HG02798 (cell line): ENCODE measurements around the gene APOL6.
"Not testable (repeated sequence)": the region's sequence is repeated elsewhere in the genome, so short reads cannot be mapped to it uniquely, and the experiment has no call there.

ENCODE experiments used
- ATAC-seq: cut with Tn5 transposase; IDR thresholded peaks from one replicate; pipeline ENCODE4 v1.9.1; 2021; ENCODE audit warnings: mild to moderate bottlenecking; ENCODE audit not compliant: unreplicated experiment, poor library complexity

Gene APOL6

DNA sequence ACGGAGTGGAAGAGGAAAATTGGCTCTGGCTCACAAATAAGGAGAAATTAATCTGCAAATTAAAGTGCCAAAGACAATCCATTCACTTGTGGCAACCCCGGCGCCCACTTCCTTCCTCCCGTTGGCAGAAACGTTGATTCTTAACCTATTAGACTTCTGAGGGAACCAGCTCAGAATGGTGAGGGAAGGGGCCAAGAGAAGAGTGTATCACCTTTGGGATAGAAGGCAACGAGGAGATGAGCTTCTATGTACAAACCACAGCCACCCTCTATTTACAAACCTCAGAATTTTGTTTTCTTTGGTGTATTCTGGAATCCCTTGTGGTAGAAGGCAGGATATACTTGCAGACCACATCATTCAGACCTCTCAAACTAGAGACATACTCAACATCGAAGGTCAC, 32.2 kb upstream of the APOL6 start:
- ATAC-seq: no peak

DNA sequence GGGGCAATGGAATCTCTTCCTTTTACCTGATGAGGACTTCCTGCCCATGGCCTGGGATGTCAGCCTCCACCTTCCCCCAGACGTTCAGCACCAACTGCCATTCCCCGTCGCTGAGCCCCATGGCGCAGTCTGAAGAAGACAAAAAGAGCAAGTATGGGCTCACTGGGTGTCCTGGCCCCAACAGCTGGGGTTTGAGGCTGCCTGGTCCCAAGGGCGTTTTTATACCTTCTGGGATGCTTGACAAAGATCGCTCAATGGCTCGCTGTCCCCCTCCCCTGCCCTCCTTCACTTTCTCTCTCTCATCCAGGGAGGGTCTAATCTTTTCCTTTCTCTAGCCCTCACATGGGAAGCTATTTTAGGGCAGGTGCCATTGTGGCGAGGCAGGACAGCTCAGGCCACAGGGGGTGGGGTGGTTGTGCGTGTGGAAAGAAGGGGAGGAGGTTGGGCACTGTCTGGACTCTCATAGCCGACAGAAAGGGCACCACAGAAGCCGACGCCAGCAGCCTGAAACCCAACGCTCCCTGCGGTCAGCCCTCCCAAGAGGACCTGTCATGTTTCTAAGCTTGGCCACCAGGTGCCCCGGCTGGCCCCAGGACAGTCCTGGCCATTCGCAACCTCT, 31.0 kb upstream of the APOL6 start, which contains the start of gene MB:
TSS of gene MB (minus strand) at position 193 of the 619 bp plus-strand sequence. CDS start at position 121, 72 bp downstream.
- no peak for ATAC-seq

DNA sequence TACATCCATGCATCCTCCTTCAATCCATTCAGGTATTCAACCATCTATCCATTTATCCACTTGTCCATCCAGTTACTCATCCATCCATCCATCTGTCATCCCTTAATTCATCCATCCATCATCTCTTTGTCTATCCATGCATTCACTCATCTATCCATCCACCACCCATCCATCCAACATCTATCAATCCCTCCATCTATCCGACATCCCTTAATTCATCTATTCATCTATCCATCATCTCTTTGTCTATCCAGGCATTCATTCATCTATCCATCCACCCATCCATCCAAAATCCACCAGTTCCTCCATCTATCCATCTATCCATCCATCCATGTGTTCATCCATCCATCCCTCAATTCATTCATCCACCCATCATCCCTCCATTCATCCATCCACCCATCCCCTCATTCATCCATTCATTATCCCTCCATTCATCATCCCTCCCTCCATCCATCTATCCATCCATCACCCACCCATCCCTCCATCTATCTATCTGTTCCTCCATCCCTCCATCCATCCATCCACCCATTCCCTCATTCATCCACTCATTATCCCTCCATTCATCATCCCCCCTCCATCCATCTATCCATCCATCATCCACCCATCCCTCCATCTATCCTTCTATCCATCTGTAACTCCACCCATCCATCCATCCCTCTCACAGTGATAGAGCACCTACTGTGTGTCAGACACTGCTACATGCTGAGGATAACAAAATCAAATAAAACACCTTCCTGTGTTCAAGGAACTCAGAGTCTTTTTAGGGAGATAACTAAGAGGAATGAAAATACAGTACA, 29.6 kb upstream of the APOL6 start:
- no peak for ATAC-seq

DNA sequence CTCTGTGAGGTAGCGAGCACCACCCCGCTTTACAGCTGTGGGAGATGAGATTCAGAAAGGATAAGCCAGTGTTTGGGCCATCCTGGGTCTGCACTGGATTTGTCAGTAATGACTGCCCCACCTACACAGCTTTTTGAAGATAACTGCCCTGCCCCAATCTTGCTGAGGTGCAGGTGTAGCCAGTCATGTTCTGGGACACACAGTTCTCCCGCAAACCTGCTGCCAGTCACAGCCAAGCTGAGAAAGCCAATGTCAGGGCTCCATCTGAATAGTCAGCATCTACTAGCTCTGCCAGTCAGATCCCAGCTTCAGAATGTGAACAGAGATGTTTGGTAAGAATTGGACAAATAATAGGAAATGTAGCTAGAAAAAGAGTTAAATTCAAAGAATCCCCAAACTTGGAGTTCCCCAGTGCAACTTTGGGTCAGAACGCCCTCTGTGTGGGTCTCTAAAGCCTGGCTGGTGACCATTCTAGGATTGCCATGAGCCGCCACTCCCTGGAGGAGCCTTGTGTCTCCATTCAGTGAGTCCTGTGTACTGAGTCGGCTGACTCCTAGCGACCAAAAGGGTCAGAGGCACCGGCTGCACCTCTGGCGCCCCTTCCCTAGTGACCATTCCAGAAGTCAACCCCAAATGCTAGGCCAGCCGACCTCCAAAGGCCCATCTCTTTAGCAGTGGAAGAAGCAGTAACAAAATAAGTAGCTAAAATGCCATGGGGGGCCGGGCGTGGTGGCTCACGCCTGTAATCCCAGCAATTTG, 28.7 kb upstream of the APOL6 start:
- ATAC-seq: no peak

DNA sequence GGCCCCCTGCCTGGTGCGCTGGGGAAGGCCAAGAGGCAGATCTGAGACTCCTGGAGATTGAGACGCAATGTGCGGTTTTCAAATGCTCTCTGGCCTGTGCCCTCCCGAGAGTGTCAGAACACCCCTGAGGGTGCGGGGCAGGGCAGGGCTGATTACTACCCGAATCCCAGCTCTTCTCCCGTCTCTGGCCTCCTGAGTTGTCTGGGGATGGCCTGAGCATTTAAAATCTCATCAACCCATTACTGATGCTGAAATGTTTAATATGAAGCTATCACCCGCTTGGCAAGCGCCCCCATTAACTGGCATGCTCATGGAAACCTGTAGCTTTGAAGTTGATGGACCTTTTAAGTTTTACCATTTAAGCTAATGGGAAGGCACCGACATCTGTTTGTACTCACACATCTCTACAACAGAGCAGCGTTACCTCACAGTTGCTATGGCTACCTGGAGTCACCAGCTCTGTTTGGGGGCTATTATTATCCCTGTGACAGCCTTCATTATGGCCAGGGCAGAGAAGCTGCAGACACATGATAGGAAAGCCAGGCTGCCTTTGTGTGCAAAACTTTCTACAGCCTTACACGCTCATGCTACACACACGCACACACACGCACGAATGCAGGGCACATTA, 27.5 kb upstream of the APOL6 start:
- no peak for ATAC-seq

DNA sequence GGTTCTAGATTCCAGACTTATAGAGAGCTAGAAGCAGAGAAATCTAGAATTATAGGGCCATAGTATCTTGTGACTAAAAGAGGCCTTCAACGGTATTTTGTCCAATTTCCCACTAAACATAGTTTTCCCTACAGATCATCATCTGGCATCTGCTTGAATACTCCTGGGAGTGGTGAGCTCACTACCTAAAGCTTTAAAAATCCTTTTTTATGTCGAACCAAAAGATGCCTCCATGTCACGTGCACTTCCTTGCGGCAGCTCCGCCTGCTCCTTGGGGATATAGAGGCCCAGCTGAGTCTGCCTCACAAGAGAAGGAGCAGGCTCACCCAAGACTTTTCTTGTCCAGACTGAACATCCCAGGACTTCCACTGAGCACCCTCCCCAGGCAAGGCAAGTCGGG, 26.8 kb upstream of the APOL6 start:
- no peak for ATAC-seq

DNA sequence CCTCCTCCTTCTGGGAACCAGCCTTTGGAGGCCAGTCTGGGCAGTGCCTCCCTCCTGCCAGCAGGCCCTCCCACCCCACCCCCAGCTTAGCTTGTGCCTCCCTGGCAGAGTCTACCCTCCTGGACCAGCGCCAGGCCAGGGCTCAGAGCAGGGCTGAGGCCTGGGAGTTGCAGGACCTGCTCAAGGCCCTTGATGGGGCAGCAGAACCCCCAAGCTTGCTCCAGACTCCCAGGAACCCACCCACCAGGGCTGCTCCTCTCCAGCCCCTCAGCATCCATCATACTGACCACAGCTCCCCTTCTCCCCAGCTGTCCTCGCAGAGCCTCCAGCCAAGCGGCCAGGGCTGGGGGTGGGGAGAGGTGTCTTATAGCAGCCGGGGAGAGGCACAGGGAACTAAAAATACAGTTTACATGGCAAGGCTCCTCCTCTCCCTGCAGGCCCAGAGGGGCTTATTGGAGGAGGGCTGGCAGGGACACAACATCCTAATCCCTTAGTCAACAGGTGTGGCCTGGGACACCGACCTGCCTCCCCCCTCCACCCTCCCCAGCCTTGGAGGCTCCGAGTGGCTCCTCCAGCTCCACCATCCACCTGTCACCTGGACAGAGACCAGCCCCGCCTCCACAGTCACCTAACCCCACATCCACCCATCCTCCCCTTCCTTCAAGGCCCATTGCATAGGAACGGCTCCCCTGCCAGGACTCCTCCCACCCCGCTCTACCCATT, 25.9 kb upstream of the APOL6 start:
- no peak for ATAC-seq

DNA sequence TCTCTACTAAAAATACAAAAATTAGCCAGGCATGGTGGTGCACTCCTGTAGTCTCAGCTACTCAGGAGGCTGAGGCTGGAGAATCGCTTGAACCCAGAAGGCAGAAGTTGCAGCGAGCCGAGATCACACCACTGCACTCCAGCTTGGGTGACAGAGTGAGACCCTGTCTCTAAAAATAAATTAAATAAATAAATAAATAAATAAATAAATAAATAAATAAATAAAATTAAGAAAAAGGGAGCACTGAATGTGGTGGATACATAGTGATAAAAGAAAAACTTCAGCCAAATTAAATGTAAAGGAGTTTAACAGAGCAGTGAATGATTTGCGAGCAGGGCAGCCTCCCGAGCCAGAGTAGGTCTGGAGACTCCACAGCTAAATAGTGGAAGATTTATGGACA, 24.4 kb upstream of the APOL6 start:
- ATAC-seq: not testable (repeated sequence)

DNA sequence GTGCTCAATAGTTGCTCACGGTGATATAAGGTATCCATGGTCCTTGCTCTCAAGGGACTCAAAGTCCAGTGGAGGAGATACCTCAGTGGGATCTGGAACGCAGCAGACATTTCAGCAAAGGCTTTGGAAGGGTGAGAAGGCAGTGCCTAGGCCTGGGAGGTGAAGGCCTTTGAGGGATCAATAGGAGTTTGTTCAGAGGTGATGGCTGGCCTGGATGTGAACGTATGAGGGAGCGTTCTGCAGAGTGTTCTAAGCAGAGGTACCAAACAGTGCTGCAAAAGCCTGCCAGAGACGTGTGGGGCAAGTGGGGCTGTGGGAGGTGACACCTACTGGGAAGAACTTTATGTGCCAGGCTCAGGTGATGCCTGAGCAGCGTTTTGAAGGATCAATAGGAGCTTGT, 23.7 kb upstream of the APOL6 start:
- ATAC-seq: no peak

DNA sequence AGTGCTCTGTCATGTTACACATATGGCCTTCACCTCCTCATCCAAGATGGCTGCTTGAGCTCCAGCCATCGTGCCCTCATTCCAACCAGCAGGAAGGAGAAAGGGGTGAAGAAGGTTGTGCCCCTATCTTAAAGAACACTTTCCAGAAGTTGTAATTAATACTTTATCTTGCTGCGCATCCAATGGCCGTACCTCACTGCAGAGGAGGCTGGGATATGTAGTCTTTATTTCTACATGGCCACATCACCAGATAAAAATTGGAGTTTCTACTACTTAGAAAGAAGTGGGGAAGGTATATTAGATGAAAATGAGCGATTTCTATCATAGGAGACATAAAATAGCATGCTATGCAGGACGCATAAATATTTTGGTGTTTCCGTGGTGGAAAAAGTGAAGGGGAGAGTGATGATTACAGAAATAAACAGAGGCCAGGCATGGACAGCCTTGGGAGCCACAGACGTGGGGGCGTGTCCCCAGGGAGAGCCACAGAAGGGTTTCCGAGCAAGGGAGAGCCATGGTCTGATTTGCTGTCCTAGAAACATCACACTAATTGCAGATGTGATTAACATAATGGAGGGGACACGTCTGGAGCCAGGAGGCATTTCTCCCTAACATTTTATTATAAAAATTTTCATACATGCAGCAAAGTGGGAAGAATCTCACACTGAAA, 22.3 kb upstream of the APOL6 start:
- no peak for ATAC-seq

DNA sequence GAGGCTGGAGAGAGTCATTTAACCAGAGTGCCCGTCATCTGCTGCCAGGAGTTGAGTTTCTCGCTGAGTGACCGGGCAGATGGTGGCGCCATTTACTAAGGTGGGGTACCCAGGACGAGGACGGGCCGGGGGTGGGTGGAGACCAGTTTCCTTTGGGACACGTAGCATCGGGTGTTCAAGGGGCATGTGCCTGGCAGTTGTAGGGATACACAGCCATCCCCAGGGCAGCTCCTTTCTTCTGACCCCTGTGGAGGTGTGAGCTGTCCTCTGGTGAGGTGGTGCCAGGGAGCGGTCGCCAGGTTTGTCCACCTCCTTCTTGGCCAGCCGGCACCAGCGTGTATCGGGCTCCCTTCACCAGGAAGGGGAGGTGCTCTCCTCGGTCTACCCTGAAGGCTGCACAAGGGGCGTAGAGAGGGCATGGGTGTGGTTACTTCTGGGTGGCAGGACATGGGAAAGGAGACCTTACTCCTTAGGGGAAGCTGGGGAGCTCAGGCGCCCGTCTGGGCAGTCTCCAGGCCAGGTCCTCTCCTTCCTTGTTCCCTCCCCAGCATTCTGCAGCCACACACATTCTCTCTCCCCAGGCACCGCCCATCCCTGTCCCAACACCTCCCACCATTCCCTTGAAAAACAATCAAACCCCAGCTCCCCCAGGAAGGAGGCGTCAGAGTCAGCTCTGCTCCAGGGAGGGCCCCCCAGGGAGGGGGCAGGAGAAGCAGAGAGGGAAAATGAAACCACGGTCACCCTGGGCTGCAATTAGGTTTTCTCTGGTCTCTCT, 20.8 kb upstream of the APOL6 start:
- ATAC-seq: no peak

DNA sequence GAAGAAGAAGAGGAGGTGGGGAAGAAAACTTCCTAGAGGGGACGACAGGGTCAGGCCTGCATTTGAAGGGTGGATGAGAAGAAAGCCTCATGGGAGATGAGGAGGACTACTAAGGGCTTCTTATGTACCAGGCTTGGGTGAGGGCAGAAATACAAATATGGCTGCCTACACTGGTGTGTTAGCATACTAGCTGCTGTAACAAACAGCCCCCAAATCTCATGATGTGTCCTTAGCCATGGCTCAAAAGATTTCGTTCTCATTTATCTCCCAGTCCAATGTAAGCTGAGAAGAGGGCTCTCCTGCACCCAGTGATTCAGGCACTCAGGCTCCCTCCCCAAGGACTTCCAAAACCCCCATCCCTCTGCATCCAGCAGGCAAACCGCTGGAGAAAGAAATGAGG, 19.5 kb upstream of the APOL6 start:
- ATAC-seq: no peak

DNA sequence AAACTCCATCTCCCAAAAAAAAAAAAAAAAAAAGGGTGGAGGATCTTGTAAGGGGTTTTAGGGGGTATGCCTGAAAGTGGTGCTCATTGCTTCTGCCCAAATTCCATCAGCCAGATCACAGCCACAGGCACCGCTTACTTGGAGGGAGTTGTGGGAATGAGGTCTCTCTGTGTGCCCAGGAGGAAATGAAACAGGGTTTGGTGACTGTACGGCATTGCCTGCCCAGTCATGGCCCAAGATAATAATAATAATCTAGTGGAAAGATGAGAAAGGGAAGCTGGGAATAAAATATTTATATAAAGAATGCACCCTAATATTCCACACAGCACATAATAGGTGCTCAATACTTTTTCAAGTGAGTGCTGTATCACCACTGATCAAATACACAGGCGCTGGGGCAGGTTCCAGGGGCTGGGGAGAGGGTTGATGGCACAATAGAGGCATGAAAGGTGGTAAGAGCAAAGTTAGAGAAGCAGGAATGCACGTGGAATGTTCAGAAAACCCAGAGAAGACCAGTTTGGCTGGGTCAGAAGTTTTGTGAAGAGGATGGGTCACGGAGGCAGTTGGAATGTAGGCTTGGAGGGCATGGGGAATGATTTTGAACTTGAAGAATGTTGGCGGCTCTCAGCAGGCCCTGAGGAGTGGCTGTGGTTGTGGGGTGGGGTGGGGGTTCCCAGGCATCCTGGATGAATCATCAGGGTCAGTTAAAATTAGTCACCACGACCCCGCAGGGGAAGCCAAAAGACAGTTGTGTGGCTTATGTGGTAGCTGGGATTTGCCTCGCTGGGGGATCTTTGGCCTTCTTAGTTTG, 18.6 kb upstream of the APOL6 start:
- no peak for ATAC-seq

DNA sequence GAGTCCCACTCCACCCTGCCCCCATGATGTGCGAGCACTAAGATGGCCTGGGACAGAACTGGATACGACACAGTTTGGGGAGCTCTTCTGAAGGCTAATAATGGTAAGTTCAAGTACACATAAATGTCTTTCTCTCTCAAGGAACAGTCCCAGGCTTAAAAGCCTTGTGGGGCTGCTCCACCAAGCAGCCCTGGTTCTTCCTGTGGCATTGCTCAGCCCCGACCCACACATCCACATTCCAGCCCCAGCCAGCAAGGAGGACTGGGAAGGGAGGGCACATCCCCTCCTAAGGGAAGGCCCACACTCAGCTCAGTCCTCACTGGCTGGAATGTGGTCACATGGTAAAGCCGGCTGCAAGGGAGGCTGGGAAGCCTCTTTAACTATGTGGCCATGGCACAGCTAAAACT, 17.9 kb upstream of the APOL6 start:
- ATAC-seq: no peak

DNA sequence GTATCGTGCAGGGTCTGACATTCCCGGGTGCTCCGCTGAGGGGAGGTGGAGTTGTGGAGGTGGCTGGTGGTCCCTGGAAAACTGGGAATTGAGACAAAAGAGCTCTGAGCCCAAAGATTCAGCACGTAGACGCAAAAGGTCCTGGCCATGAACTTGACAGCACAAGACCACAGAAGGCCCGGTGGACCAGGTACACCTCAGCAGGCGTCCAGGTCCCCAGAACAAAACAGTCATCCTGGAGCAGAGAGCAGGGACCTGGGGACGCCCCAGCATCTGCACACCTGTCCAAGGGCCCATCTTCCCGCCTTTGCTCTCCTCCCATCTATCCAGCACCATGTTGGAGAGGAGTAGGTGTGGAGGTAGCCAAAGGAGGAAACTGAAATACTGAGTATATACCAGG, 17.4 kb upstream of the APOL6 start:
- ATAC-seq: no peak

DNA sequence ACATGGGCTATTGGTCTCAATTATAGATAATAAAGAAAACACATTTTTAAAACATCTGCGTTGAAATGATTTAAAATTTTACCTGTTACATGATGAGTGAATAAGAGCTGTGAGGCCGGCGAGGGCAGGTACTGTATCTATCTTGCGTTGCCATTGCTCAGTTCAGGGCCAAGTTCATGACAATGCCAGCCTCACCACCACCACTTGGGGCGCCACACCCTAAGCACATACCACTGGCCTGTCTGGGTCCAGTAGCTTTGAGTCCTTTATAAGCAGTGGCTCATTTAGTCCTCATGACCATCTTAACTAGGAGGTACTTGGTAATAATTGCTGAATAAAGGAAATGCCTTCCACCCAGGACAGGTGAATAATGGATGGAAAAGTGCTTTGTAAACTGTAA, 16.6 kb upstream of the APOL6 start:
- no peak for ATAC-seq

DNA sequence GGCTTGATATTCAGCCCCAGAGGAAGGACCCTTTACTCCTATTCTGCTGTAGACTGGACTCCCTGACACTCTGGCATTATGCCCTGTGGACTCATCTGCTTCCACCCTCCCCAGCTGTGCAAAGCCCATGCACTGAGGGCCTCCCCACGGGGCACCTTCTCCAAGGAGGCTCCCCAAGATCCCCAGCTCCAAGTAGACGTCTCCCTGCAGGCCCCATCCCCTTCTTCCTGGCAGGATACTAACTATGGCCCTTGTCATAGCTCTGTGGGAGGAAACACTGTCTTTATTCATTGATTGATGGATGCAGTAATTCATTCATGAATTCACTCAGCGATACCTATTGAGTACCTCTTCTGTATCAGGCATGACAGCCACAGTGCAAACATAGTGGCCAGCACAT, 15.3 kb upstream of the APOL6 start:
- no peak for ATAC-seq

DNA sequence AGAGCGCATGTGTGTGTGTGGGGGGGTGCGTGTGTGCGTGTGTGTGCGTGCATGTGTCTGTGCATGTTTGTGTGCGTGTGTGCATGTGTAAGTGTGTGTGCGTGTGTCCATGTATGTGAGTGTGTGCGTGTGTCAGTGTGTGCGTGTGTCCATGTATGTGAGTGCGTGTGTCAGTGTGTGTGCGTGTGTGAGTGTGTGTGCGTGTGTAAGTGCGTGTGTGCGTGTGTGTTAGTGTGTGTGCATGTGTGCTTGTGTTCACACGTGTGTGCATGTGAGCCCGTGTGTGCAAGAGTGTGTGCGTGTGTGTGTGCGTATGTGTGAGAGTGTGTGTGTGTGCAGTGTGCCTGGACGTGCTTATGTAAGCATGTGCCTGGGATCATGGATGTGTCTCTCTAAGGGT, 14.7 kb upstream of the APOL6 start:
- no peak for ATAC-seq
